GM19351 (cell line): ENCODE results near the gene MYO3B.
"Not testable (repeated sequence)": the region's sequence is repeated elsewhere in the genome, so short reads cannot be mapped to it uniquely, and the experiment has no call there.

ENCODE experiments used
- ATAC-seq: cut with Tn5 transposase; IDR thresholded peaks from one replicate; pipeline ENCODE4 v1.9.1; 2021; ENCODE audit warnings: mild to moderate bottlenecking, moderate library complexity; ENCODE audit not compliant: unreplicated experiment

MYO3B gene

GRCh38 chr2:170671079-170671478 is 493.1 kb downstream of the MYO3B start:
- ATAC-seq: no peak

GRCh38 chr2:170674282-170674681 is 496.3 kb downstream of the MYO3B start:
- ATAC-seq: not testable (repeated sequence)

GRCh38 chr2:170675701-170676100 is 497.8 kb downstream of the MYO3B start:
- no peak for ATAC-seq

DNA sequence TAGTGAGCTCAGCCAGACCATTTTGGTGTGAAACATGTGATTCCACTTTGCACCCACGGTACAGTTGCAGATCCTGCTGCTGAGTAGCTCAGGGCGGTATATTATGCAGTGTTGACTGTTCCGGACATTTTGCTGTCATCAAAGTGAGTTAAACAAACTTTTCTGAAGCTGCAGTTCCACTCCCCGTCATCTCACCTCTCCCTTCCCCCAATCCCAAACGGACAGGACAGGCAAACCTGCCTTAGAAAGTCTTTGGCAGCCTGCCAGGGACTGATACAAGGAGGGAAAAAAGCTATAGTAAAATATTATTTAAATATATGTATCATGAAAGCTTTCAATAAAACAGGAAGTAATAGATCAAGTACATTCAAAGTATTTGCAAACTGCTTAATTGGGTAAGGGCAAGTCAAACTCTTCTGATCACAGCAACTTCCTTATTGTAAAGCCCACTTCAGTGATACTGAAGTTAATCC is 501.7 kb downstream of the MYO3B start:
- ATAC-seq: no peak

DNA sequence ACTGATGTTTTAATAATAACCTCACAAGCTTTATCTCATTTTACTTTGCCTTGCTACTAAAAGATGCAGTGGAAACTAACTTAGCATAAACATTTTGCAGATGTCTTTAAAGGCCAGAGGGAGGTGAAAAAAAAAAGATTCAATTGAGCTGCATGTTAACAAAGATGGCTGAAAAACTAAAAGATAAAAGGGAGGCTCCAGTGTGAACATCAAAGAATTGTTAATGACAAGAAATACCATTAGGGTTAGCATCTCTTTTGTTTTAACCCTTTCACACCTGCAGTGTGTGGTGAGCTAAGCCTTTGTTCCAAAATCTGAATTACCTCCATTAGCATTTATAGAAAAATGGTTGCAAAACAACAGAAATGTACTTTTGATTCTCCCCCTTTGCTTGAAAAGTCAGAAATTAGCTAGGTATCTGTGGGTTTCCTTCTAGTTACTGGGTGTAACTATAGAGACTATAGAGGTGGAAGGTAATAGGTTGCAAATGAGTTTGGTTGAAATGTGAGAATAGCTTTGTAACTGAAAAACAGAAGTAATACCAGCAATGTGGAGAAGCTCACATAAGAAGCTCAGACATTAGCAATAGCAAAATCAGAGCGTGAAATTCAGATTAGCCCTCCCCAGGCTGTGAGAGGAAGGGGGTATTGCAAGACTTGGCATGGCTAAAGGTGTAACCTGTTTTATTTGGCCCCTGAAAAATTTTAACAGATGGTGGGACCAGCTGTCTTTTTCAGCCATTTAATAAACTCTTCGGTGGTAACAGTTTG is 502.4 kb downstream of the MYO3B start:
- ATAC-seq: peak; percentile 97

DNA sequence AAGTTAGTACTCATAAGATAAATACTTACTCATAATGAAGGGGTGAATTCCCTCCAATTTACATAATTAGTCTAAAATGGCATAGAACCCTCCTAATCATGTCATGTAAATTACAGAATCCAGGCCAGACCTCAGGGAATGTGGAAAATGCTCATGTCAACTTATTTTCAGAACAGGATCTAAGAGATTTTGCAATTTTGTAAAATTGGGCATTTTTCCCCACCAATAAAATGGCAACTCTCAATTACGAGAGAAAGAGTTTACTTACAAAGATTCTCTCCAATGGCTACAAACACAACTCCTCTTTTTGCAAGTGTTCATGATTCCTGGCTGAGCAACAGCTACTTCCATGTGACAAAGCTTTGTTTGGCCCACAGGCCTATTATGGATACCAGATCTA is 503.4 kb downstream of the MYO3B start:
- no peak for ATAC-seq

DNA sequence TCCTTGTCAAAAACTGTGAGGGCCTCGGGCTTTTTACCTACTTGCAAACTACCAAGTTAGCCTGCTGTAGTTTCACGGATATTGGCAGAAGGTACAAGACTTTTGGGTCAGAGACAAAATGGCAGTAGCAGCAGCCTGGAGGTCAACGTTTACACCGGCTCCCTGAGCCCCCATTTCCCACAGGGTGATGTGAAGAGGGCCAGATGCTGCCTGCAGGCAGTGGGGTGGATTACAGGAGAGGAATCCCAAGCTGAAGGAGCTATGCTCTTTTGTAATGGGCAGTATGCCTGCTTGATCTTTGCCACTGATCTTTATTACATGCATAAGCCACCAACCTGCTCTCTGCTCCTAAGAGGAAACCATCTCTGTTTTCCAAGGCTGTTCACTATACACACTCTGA is 507.6 kb downstream of the MYO3B start:
- ATAC-seq: no peak

DNA sequence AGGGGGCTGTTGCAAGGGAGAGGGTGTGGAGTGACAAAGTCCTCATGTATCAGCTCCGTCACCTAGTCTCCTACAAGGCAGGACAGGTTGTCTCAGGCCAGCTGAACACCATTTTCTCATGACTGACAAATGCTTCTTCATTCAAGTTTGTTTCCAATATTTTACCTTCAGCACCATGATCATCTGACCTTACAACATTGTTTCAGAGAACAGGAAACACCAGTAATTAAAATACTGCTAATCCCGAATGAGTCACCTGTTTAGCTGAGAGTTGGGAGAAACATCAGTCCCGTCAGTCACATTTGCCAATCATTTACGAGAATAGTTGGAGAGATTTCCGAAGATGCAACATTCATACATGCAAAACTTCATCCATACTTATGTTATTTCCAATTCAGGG is 511.5 kb downstream of the MYO3B start:
- no peak for ATAC-seq

DNA sequence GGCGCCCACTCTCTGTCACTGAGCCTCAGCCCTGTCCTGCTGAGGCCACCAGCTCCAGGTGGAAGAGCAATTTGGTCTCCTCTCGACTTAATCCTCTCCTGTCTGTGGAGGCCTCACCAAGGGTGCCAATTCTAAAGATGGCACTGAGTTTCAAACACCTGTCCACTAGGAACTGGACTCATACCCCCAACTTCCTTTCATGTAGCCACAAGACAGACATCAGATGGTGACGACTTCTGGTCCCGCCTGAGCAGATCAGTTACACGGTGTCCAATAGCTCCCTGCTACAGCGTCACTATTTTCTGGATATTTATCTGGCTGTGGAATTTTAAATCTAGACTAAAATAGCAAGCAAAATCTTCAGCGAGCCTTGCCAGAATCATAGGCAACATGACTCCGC is 512.7 kb downstream of the MYO3B start:
- ATAC-seq: no peak

- ATAC-seq: no peak
Observed at GRCh38 chr2:170694316-170694715, 516.4 kb downstream of the MYO3B start.

- ATAC-seq: no peak
Observed at GRCh38 chr2:170695521-170696410, 517.8 kb downstream of the MYO3B start.

DNA sequence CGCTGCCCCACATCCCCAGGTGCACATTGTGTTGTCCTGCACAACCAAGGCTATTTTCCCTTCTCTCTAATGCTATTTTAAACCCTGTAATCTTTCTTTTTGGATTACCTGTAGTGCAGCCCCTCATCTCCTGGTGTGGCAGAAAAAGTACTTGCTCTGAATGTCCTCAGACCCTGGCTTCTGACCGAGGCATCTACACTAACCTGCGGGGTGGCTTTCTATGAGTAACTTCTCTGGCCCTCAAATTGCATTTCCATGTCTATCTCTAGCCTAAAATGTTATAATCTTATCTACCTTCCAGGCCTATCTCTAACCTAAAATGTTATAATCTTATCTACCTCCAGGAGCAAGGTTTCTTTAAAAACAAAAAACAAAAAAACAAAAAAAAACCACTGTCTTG is 519.0 kb downstream of the MYO3B start:
- no peak for ATAC-seq

GRCh38 chr2:170701011-170701410 is 523.1 kb downstream of the MYO3B start:
- no peak for ATAC-seq

- no peak for ATAC-seq
Observed at GRCh38 chr2:170703776-170704476, 526.0 kb downstream of the MYO3B start.
